GM21576 (cell line): Measurements from ENCODE around the gene SMIM36.
A peak's percentile ranks its signal among the peaks of the same experiment; 100 is the strongest.
"Not testable (repeated sequence)": the region's sequence is repeated elsewhere in the genome, so short reads cannot be mapped to it uniquely, and the experiment has no call there.

Source experiments
- ATAC-seq: cut with Tn5 transposase; IDR thresholded peaks from one replicate; pipeline ENCODE4 v1.9.1; 2021; ENCODE audit warnings: mild to moderate bottlenecking, moderate library complexity; ENCODE audit not compliant: unreplicated experiment

SMIM36 gene

DNA sequence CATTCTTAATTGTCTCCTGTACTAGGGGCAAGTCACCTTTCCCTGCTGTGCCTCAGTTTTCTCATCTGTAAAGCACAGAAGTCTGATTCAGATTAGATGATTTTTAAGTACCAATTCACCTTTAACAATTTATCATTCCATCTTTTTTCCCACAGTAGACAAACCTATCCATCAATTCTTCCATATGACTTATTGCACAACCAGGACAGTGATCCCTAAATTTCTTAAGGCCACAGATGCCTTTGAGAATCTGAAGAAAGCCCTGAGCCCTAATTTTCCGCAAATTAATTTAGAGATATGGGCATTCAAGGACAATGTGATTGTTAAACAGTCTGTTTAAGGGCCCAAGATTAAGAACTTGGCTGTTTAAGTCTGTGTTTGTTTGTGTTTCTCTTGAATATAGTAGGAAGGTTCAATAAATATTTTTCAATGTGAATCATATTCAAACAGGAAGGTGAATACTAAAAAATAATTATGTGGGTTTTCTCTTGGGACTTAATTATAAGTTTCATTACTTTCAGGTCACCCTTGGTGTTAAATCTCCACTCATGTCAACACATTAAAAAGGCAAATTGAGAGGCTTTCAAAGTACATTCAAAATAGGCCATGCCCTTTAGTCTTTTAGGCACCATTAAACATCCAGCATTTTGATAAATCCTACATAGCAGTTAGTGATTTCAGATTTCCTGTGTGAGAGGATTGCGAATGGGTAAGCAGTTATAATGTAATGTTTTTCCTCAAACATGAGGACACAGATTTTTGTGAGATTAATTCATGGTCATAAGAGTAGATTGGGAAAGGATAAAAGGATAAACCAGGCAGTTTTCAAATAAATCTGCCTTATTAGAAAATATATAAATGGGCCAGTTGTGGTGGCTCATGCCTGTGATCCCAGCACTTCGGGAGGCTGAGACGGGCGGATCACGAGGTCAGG is 54.7 kb downstream of the SMIM36 start:
- ATAC-seq, result no peak

DNA sequence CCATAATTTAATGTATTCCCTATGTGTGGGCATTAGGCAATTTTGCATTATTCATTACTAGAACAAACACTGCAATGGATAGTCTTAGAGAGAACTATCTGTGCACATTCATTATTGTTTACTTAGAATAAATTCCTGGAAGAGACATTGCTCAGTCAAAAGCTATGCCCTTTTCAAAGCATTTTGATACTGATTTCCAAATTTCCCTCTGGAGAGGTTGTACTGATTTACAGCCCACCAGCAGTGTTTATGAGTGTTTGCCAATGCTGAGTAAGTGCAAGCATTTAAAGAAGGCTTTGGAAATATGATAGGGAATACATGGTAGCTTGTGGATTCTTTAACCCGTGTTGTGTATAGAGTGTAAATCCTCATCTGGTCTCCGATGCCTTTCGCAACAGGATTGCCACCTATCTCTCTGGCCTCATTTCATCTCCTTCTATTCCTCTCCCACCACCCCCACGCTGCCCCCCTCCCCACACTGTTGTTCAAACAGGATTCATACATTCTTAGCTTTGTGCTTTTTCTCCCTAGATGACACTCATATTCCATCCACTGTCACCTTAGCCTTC is 56.3 kb downstream of the SMIM36 start:
- ATAC-seq, result no peak

DNA sequence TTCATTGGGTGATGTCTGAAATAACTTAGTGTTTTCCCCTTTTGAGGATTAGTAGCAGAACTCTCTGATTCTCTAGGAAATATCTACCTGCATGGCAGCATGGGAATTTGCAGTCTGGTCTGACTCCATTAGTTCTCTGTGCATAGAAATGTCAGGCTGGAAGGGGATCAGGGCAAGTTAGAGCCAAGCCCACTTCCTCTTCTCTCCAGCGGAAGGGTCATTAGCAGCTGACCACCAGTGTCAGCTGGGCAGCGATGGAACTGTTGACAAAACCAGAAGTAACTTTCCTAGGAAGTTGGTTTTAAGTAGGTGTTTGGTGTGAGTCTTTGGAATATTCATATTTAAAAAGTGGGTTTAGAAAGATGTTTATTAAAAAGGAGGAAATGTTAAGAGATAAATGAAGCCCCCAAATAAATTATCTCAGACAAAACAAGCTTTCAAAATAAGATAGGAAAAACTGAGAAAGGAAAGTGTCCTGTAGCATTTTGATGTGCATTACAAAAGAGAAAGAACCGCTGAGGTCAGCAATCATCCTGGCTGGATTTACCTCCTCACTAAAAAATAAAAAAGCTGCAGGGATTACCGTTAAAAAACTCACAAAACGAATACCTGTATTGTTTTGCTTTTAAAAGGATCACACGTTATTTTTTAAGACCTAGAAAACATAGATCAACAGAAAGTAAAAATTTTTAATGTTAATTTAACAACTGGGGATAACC is 57.3 kb downstream of the SMIM36 start:
- ATAC-seq, result no peak

DNA sequence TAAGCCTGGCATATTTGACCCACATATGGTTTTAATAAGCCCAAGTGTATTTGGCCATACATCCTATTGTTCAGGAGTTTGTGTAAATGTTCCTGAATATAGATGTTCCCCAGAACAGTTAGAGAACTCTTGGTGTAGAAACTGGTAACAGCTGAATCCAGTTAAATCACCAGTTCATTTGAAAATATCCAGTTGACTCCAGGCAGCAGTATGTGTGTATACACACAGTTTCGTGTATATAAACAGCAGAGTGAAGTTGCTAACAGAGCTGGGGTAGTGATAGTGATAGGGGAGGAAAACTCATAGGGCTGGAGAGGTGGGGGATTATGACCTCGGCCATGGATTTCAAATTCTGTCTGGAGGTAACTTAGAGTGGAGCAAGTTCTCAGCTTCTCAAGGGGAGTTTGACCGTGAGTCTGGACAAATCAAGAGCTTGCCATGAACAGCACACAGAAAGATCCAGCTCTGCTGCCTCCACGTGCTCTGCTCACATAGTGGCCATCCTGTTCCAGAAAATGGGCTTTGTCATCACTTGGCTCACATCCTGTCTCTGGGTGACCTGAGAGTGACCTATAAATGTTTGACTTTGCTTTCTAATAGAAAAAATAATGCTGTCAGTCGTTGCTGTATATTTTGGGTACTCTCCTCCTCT is 59.0 kb downstream of the SMIM36 start:
- ATAC-seq, result no peak

DNA sequence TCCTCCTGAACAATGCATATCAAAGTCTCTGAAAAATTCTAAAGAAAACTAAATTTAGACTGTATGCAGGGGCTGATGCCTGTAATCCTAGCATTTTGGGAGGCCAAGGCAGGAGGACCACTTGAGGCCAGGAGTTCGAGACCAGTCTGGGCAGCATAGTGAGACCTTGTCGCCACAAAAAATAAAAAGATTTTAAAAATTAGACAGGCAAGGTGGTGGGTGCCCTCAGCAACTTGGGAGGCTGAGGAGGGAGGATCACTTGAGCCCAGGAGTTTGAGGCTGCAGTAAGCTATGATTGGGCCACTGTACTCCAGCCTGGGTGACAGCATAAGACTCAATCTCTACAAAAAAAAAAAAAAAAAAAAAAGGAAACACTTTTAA is 59.5 kb downstream of the SMIM36 start:
- ATAC-seq, result no peak

DNA sequence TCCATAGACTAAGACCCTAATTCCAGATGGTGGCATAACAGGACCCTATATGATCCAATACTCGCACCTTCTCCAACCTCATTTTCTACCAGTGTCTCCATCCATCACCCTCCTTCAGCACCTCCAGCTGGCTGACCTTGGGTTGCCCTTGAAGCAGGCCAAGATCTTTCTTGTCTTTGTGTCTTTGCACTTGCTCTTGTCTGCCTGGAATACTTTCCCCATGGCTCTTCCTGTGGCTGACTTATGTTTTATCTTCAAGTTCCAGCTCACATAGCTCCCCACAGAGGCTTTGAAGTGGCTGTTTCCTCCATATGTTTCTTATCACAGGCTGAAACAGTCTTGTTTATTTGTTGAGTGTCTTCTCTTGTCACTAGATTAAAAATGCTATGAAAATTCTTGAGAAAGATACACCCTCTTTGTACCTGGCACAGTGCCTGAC is 60.0 kb downstream of the SMIM36 start:
- no peak for ATAC-seq

DNA sequence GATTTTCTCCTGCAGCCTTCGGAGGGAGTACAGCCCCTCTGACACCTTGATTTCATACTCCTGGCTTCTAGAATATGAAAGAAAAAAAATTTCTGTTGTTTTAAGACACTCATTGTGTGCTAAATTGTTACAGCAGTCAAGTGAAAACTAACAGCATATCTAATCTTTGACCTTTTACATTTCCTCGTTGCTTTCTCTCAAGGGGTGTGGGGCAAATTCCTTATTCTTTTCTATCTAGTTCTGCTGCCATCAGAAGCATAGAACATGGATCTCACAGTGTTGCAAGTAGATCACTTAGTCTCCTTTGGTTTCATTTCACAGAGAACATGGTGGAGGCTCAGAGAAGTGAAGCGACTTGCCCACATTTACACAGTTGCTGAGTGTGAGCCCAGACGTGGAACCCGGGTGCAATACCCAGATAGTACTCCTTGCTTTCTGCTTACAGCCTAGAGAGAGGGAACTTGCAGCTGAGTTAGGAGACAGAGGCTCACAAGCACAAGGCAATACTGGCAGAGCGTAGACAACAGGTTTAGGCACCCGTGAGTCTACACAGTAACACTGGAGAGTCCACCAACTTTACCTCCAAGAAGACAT is 60.9 kb downstream of the SMIM36 start:
- no peak for ATAC-seq

DNA sequence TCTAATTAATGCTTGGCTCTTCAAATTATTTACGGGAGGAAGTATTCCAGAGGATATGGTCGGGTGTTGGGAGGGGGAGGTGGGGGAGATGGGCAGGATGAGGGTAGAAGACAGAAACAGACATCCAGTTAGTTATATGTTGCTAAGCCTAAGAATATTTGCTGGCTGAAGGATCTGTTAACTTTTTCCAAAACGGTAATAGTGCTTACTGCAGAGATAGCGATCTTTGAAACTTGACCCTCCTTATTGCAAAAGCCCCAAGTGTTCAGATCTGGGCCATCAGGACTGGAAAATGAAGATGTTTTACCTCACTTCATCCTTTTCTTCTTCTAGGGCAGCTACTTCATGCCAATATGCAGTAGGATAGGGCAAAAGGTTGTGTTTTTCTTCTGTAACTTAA is 62.6 kb downstream of the SMIM36 start:
- ATAC-seq, result no peak

DNA sequence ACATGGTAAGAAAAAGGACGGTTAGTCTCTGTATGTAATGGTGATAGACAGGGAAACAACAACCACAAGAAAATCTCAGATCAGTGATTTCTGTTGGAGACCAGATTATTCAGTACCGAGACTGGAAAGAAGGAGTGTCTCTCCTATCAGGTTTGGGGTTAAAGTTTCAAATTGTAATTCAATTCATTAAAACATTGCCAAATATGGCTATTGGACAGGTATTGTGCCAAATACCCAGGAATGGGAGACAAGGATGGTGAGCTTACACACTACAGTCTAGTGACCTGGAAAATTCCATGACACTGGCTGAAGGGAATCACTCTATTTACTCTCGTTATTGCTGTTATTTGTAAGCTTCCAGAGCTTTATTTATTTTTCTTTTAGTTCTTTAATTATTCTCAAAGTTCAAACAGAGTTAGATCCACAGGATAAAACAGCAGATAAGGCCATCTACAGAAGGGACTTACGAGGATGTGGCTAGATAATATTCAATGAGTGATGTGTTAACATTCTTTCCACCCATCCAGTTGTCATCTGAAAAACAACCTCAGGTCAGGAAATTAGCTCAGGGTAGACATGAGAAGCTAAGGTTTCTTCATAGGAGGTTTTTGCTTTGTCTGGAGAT is 64.6 kb downstream of the SMIM36 start:
- ATAC-seq, result no peak

DNA sequence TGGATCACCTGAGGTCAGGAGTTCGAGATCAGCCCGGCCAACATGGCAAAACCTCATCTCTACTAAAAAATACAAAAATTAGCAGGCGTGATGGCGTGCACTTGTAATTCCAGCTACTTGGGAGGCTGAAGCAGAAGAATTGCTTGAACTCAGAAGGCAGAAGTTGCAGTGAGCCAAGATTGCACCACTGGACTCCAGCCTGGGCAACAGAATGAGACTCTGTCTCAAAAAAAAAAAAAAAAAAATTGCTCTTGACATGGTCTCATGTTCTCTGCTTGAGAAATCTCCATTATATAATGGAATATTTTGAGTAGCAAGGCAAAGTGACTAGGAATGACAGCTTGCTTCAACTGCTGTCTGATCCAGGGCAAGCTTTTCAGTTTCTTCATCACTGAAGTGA is 65.2 kb downstream of the SMIM36 start:
- ATAC-seq, result not testable (repeated sequence)

DNA sequence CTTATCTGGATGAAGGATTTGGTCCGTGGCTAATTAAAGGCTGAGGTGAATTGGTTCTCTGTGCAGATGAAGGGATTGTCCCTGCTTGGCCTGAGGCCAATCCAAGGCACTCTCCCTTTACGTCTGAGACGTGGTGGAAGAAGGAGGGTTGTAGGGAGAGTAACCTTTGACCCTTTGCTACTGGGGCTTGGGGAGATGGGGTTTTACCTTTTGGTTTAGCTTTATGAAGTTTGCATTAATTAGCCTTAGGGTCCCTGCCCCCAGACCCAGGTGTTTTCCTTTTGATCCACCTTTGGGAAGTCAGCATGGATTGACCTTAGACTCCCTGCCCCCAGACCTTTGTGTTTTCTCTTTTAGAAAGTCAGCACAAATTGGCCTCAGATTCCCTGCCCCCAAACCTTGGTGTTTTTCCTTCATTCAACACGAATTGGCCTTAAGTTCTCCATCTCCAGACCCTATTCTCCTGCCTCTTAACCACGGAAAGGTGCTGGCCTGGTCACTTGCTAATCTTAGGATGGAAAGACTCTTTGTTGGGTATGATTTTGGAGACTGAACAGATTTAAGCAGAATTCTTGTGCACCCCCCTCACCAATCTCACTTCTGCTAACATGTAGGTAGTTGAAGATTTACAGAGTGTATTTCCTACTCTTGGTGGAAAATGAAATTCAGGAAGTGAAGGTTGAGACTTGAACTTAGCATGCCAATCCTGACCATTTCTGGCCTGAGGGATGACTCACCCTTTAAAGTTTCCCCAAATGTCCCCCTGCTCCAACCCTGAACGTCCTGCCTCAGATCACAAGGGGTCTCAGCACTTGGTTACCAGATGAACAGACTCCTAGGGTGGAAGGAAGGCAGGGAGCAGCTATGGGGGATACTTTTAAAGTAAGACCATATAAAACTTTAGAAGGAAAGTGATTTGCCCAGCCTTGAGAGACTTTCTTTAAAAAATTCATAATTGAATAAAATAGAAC is 66.5 kb downstream of the SMIM36 start:
- peak; percentile 86 for ATAC-seq

DNA sequence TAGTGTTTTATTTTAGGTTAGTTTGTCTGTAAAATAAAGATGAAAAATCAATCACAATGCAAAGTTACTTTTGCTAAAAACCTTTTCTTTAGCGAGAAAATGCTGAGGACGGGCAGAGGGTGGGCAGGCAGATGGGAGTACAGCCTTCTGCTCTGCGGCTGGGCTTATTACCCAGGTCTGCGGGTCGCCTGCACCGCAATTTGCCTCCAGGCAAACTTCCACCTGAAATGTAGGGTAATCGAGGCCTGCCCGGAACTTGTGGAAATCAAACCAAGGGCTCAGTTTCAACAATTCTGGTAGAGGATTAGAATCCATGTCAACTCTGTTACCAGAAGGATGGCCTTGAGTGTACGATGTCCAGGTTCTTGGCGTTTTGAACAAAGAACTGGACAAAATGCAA is 67.3 kb downstream of the SMIM36 start:
- no peak for ATAC-seq

DNA sequence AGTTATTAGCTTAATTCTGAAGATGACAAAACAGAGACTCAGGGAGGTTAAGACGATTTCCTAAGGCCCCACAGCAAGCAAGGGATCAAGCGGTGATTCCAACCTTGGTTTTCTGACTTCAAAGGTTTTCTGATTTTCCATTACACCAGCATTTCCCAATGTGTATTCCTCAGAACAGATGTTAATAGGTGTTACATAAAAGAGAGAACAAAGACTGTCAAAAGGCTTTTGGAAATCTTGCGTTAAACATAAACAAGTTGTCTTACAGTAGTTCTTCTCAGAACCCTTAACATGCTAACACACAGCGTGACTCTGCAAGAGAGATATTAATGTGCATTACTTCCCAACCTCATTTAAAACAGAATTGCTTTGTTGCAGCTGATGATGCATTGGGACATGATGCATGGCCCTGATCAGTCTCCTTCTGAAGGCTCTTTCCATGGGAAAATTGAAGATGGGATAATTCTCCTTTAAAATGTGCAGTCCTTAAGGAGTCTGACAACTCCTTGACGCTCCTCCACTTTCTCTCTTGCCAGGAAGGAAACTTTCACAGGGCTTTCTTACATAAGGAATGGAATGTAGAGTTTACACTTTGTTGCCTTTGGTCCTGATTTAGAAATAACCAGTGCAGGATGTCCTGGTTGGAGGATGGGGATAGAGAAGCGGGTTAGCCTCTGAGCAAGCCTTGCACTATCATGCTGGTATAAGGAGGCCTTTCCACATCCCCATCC is 68.1 kb downstream of the SMIM36 start:
- no peak for ATAC-seq

DNA sequence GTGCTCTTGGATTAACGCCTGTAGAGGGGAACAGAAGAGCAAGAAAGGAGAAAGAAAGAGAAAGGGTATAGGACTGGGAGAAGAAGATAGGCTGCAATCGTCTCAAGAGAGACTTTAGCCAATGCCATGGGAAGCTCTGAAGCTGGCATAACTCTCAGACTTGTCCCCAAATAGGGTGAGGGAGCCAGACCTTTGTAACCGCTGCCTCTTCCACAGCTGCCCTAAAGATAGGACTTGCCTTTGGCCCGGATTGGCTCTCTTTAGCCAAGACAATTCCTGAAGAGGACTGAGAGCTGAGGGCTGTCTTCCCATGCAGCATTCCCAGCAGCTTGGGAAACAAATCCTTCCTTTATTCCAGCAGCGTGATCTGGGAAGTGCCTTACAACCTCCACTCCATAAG is 68.8 kb downstream of the SMIM36 start:
- no peak for ATAC-seq

DNA sequence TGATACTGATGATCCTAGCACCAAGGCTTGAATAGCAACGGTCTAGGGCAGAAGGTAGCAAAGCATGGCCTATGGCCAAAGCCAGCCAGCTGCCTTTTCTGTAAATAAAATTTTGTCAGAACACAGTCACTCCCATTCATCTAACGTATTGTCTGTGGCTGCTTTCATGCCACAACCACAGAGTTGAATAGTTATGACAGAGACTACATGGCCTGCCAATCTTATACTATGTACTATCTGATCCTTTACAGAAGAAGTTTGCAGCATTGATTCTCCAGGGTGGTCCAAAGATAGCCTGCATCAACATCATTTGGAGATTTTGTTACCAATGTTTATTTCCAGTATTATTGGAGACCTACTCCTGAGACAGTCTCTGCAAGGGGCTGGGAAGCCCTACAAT is 69.7 kb downstream of the SMIM36 start:
- ATAC-seq, result no peak

DNA sequence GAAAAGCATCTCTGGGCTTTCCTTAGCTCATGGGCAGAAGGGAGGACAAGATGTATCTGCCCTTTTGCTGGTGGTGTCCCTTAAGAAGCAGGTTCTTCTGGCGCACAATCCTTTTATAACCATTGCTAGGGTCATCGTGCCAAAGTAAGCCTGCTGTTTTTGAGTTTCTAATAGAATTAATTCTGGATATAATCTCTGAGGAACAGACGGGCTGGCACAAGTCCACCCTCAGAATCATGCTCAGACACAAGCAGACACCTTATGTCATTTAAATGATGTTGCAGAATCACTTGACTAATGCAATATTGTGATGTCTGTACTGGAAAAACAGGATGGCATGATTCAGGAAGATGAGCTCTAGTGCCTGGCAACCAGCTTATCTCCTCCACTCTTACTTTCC is 70.9 kb downstream of the SMIM36 start:
- no peak for ATAC-seq

DNA sequence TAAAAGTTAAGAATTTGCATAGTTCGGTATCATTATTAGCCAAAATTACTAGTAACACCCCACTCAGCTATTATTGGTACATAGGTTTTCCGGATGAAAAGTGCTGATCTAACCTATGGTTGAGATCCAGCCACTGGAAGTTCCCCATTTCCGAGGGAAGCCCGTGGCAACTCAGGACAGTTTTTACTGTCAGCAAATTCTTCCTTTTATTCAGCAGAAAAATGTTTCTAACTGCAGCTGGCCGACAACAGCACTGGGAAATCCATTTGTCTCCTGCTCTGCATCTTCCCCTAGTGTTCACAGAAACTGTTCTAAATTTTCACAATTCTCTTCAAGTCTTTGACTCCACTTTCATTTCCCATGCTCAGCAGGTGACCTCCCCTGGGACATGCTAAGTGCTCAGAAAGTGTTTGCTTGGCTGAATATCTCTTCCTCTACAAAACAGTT is 74.1 kb downstream of the SMIM36 start:
- ATAC-seq, result peak; percentile 75
